Non-pigmented ciliary epithelial cell (primary cell): ENCODE results near the gene PRKAR1B.
"Not testable (repeated sequence)": the region's sequence is repeated elsewhere in the genome, so short reads cannot be mapped to it uniquely, and the experiment has no call there.

Source experiments
- DNase-seq: peaks from one replicate; pipeline ENCODE4 v3.0.0-alpha.2; 2010; ENCODE audit warnings: low read depth

Gene PRKAR1B

GRCh38 chr7:756928-757560 lies 30.0 kb upstream of the PRKAR1B start:
- DNase-seq = no peak

GRCh38 chr7:756231-756927 lies 29.3 kb upstream of the PRKAR1B start:
- no peak for DNase-seq

- no peak for DNase-seq
Measured at GRCh38 chr7:755413-755805, 28.3 kb upstream of the PRKAR1B start.

GRCh38 chr7:754531-755412 lies 27.7 kb upstream of the PRKAR1B start:
- no peak for DNase-seq

GRCh38 chr7:753190-753589 lies 26.1 kb upstream of the PRKAR1B start:
- DNase-seq = no peak

- DNase-seq = not testable (repeated sequence)
Measured at GRCh38 chr7:752256-752655, 25.2 kb upstream of the PRKAR1B start.

- no peak for DNase-seq
Measured at GRCh38 chr7:751826-752225, 24.7 kb upstream of the PRKAR1B start.

GRCh38 chr7:750111-750905 lies 23.2 kb upstream of the PRKAR1B start:
- no peak for DNase-seq

- no peak for DNase-seq
Measured at GRCh38 chr7:749140-749551, 22.1 kb upstream of the PRKAR1B start.

GRCh38 chr7:748446-748845 lies 21.4 kb upstream of the PRKAR1B start:
- no peak for DNase-seq

- no peak for DNase-seq
Measured at GRCh38 chr7:747186-747585, 20.1 kb upstream of the PRKAR1B start.

GRCh38 chr7:746155-747061 lies 19.3 kb upstream of the PRKAR1B start:
- no peak for DNase-seq

GRCh38 chr7:745431-746154 lies 18.5 kb upstream of the PRKAR1B start:
- DNase-seq = no peak

- no peak for DNase-seq
Measured at GRCh38 chr7:744854-745430, 17.9 kb upstream of the PRKAR1B start.

GRCh38 chr7:744128-744520 lies 17.0 kb upstream of the PRKAR1B start:
- DNase-seq = not testable (repeated sequence)

- DNase-seq = not testable (repeated sequence)
Measured at GRCh38 chr7:743341-744127, 16.5 kb upstream of the PRKAR1B start.

- DNase-seq = no peak
Measured at GRCh38 chr7:742791-743190, 15.7 kb upstream of the PRKAR1B start.

GRCh38 chr7:741850-742249 lies 14.8 kb upstream of the PRKAR1B start:
- DNase-seq = no peak

GRCh38 chr7:741191-741671 lies 14.2 kb upstream of the PRKAR1B start:
- no peak for DNase-seq
